WTC11 (cell line): ENCODE results near the gene VAMP2. TPM values are rescaled to one million over a fixed set of nuclear protein-coding genes. Genes with fewer than 3 reads are reported as not detected.

Experiments used
- AFF4 ChIP-seq: sonication (generic); formaldehyde crosslinking; IDR thresholded peaks from 2 replicates; pipeline ENCODE4 v1.8.1; 2023; ENCODE audit warnings: mild to moderate bottlenecking, missing genetic modification reagents, borderline replicate concordance
- CBFB ChIP-seq: sonication (generic); formaldehyde crosslinking; IDR thresholded peaks from 2 replicates; pipeline ENCODE4 v1.8.1; 2022; ENCODE audit warnings: mild to moderate bottlenecking, low read depth, missing genetic modification reagents
- CREB1 ChIP-seq: sonication (generic); formaldehyde crosslinking; IDR thresholded peaks from 2 replicates; pipeline ENCODE4 v1.8.0; 2023; ENCODE audit warnings: mild to moderate bottlenecking, missing genetic modification reagents
- E2F1 ChIP-seq: sonication (generic); formaldehyde crosslinking; IDR thresholded peaks from 2 replicates; pipeline ENCODE4 v1.8.0; 2022; ENCODE audit warnings: mild to moderate bottlenecking, missing genetic modification reagents
- E2F5 ChIP-seq: sonication (generic); formaldehyde crosslinking; IDR thresholded peaks from 2 replicates; pipeline ENCODE4 v1.8.1; 2022; ENCODE audit warnings: mild to moderate bottlenecking, moderate library complexity, missing genetic modification reagents
- EMX1 ChIP-seq: fragments of 250-450 bp; sonication (Bioruptor Pico); IDR thresholded peaks from 2 replicates; pipeline ENCODE4 v1.8.0; 2021; ENCODE audit warnings: mild to moderate bottlenecking
- ETV6 ChIP-seq: sonication (generic); formaldehyde crosslinking; IDR thresholded peaks from 2 replicates; pipeline ENCODE4 v1.8.1; 2022; ENCODE audit warnings: mild to moderate bottlenecking, missing genetic modification reagents
- IRF2 ChIP-seq: sonication (generic); formaldehyde crosslinking; IDR thresholded peaks from 2 replicates; pipeline ENCODE4 v1.8.0; 2022; ENCODE audit warnings: low read depth, missing genetic modification reagents, borderline replicate concordance
- KAT7 ChIP-seq: sonication (generic); formaldehyde crosslinking; IDR thresholded peaks from 2 replicates; pipeline ENCODE4 v1.8.1; 2023; ENCODE audit warnings: missing genetic modification reagents, mild to moderate bottlenecking, borderline replicate concordance
- MAX ChIP-seq: sonication (generic); formaldehyde crosslinking; IDR thresholded peaks from 2 replicates; pipeline ENCODE4 v1.8.0; 2022; ENCODE audit warnings: mild to moderate bottlenecking, missing genetic modification reagents
- NFYB ChIP-seq: sonication (generic); formaldehyde crosslinking; conservative IDR thresholded peaks from 2 replicates; pipeline ENCODE4 v1.8.0; 2022; ENCODE audit warnings: low read depth, missing genetic modification reagents
- NR1H2 ChIP-seq: sonication (generic); formaldehyde crosslinking; IDR thresholded peaks from 2 replicates; pipeline ENCODE4 v1.9.0; 2021; ENCODE audit warnings: mild to moderate bottlenecking, moderate library complexity, missing genetic modification reagents
- OVOL2 ChIP-seq: fragments of 250-450 bp; sonication (Bioruptor Pico); IDR thresholded peaks from 2 replicates; pipeline ENCODE4 v1.9.0; 2021; ENCODE audit warnings: mild to moderate bottlenecking, borderline replicate concordance
- PRRX2 ChIP-seq: fragments of 250-450 bp; sonication (Bioruptor Pico); IDR thresholded peaks from 2 replicates; pipeline ENCODE4 v1.8.0; 2021; ENCODE audit warnings: mild to moderate bottlenecking
- RORB ChIP-seq: fragments of 250-450 bp; sonication (Bioruptor Pico); IDR thresholded peaks from 2 replicates; pipeline ENCODE4 v1.9.0; 2021; ENCODE audit warnings: mild to moderate bottlenecking
- SMAD4 ChIP-seq: sonication (generic); formaldehyde crosslinking; IDR thresholded peaks from 2 replicates; pipeline ENCODE4 v1.8.0; 2022; ENCODE audit warnings: mild to moderate bottlenecking, missing genetic modification reagents
- SOX15 ChIP-seq: fragments of 250-450 bp; sonication (Bioruptor Pico); IDR thresholded peaks from 2 replicates; pipeline ENCODE4 v1.9.0; 2021; ENCODE audit warnings: mild to moderate bottlenecking
- TP53 ChIP-seq: sonication (generic); formaldehyde crosslinking; IDR thresholded peaks from 2 replicates; pipeline ENCODE4 v1.8.1; 2023; ENCODE audit warnings: mild to moderate bottlenecking, missing genetic modification reagents
- ZBTB21 ChIP-seq: sonication (generic); formaldehyde crosslinking; IDR thresholded peaks from 2 replicates; pipeline ENCODE4 v1.8.1; 2023; ENCODE audit warnings: mild to moderate bottlenecking, missing genetic modification reagents, borderline replicate concordance
- ZNF281 ChIP-seq: sonication (generic); formaldehyde crosslinking; IDR thresholded peaks from 2 replicates; pipeline ENCODE4 v1.8.0; 2023; ENCODE audit warnings: mild to moderate bottlenecking, missing genetic modification reagents
- ZNF423 ChIP-seq: fragments of 250-450 bp; sonication (Bioruptor Pico); IDR thresholded peaks from 2 replicates; pipeline ENCODE4 v2.1.2; 2022; ENCODE audit warnings: mild to moderate bottlenecking, moderate library complexity
- ZNF512 ChIP-seq: sonication (generic); formaldehyde crosslinking; IDR thresholded peaks from 2 replicates; pipeline ENCODE4 v1.8.1; 2022; ENCODE audit warnings: missing genetic modification reagents, borderline replicate concordance
- total RNA-seq: library from RNA; stranded (reverse); gene quantifications from 3 replicates; pipeline ENCODE4 v1.2.3, GENCODE V29; 2021
- TF ChIP-seq, protein P1 (sequence below): fragments of 250-450 bp; sonication (Bioruptor Pico); IDR thresholded peaks from 2 replicates; pipeline ENCODE4 v2.1.2; 2022; ENCODE audit warnings: mild to moderate bottlenecking, moderate library complexity

VAMP2 gene
- total RNA-seq, 1 experiment from 2014 or later, result 27.4 TPM

- TF ChIP-seq E2F1 (CRISPR knock-in tag) (no peak), CBFB (0 out of 2 replicates have a peak, but pooled peaks have one; percentile 76), MAX (no peak; the same call in 1 of the 2 replicates), ZNF512 (CRISPR knock-in tag) (no peak), TP53 (CRISPR knock-in tag) (peak; percentile 83; the same call in 1 of the 2 replicates), RORB (CRISPR knock-in tag) (no peak), OVOL2 (CRISPR knock-in tag) (no peak), E2F5 (peak; percentile 72; the same call in 1 of the 2 replicates), AFF4 (CRISPR knock-in tag) (no peak), CREB1 (CRISPR knock-in tag) (no peak), ZNF281 (CRISPR knock-in tag) (no peak), SOX15 (CRISPR knock-in tag) (no peak), NFYB (no peak), ZBTB21 (no peak), IRF2 (CRISPR knock-in tag) (no peak), EMX1 (CRISPR knock-in tag) (no peak), NR1H2 (CRISPR knock-in tag) (no peak), ZNF423 (CRISPR knock-in tag) (no peak), KAT7 (CRISPR knock-in tag) (peak; percentile 81; the same call in 1 of the 2 replicates), PRRX2 (CRISPR knock-in tag) (no peak), SMAD4 (CRISPR knock-in tag) (no peak), ETV6 (CRISPR knock-in tag) (0 out of 2 replicates have a peak, but pooled peaks have one; percentile 21)
- TF ChIP-seq, protein P1, sequence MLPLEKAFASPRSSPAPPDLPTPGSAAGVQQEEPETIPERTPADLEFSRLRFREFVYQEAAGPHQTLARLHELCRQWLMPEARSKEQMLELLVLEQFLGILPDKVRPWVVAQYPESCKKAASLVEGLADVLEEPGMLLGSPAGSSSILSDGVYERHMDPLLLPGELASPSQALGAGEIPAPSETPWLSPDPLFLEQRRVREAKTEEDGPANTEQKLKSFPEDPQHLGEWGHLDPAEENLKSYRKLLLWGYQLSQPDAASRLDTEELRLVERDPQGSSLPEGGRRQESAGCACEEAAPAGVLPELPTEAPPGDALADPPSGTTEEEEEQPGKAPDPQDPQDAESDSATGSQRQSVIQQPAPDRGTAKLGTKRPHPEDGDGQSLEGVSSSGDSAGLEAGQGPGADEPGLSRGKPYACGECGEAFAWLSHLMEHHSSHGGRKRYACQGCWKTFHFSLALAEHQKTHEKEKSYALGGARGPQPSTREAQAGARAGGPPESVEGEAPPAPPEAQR (CRISPR knock-in tag), result no peak
Measured at GRCh38 chr17:8162233-8162996, at the start of gene VAMP2 (continued).
